GM12873 (cell line): ENCODE results near the gene VDR.
A peak's percentile ranks its signal among the peaks of the same experiment; 100 is the strongest.

ENCODE experiments used
- TF ChIP-seq, protein P1 (sequence below): IDR thresholded peaks from 2 replicates; pipeline ENCODE4 v1.5.1; 2012; ENCODE audit warnings: low read depth, mild to moderate bottlenecking, moderate library complexity, low read length, control low read depth; ENCODE audit not compliant: insufficient read depth; ENCODE audit errors: missing control alignments

VDR gene

GRCh38 chr12:47818007-47818376, 86.8 kb downstream of the VDR start:
- TF ChIP-seq, protein P1, sequence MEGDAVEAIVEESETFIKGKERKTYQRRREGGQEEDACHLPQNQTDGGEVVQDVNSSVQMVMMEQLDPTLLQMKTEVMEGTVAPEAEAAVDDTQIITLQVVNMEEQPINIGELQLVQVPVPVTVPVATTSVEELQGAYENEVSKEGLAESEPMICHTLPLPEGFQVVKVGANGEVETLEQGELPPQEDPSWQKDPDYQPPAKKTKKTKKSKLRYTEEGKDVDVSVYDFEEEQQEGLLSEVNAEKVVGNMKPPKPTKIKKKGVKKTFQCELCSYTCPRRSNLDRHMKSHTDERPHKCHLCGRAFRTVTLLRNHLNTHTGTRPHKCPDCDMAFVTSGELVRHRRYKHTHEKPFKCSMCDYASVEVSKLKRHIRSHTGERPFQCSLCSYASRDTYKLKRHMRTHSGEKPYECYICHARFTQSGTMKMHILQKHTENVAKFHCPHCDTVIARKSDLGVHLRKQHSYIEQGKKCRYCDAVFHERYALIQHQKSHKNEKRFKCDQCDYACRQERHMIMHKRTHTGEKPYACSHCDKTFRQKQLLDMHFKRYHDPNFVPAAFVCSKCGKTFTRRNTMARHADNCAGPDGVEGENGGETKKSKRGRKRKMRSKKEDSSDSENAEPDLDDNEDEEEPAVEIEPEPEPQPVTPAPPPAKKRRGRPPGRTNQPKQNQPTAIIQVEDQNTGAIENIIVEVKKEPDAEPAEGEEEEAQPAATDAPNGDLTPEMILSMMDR, result no peak

GRCh38 chr12:47817272-47818006, 87.4 kb downstream of the VDR start:
- TF ChIP-seq, protein P1, result peak; percentile 25

- TF ChIP-seq, protein P1, result no peak
These were observed 88.2 kb downstream of the VDR start for GRCh38 chr12:47816403-47817271.

GRCh38 chr12:47814539-47815170, 90.1 kb downstream of the VDR start:
- TF ChIP-seq, protein P1, result no peak

GRCh38 chr12:47813511-47814196, 91.1 kb downstream of the VDR start:
- TF ChIP-seq, protein P1, result no peak

DNA sequence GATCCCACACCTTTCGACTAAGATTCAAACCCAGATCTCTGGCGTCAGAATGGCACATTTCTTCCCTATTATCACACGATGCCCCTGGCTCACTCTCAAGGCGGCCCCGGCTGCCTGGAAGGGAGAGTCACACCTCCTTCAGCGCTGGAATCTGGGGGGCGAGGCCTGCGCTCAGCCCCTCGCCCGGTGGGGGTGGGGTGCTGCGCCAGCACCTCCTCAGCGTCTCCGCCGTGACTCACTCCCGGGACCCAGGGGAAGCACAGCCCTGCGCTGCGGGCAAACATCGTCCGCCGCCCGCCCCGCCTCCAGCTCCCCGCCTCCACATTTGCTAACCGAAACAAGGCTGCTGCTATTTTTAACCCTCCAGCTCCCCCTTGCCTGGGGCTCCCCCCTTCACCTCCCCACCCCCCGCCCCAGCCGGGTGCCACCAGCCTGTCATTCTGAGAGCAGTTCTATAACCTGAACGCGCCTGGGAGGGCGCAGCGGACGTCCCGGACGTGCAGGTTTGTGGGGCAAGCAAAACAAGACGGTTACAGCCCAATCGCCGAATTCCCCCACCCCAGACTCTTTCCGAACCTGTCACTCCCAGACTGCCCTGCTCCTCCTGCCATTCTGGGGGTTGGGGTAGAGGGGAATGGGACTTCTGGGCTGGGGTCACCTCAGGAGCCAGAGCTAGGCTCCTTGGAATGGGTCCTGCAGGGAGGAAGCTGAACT, 91.8 kb downstream of the VDR start:
- TF ChIP-seq, protein P1, result peak; percentile 23
